ENCODE results near the gene FGF23. TPM values are rescaled to one million over a fixed set of nuclear protein-coding genes. Genes with fewer than 3 reads are reported as not detected.

The FGF23 gene
- total RNA-seq, 1 experiment from 2014 or later: 0.24 TPM

- no peak overlapping the region for H4K91ac ChIP-seq (ENCODE audit: insufficient read length, low read depth, low read length)
- Mint-ChIP-seq H3K4me3 (no peak overlapping the region), H3K27ac (no peak overlapping the region), H3K9me3 (peaks cover 12 to 17% of the 10 kb centered on the region in 2 experiments), H3K36me3 (ENCODE audit: insufficient read depth in 1 of 3, low read depth in 3 of 3) (peaks cover 0 to 24% (median 20%) of the 10 kb centered on the region in 3 experiments; a peak in 6 of 7 replicates), H3K4me1 (peaks cover 0 to 4% of the 10 kb centered on the region in 2 experiments; a peak in 1 of 4 replicates), H3K27me3 (ENCODE audit: low read depth) (no peaks in the 10 kb centered on the region)
- no peak overlapping the region for H4K8ac ChIP-seq (replicated peaks; ENCODE audit: insufficient read length, low read depth, low read length)
- H3K14ac ChIP-seq (ENCODE audit: insufficient read depth, low read length): no peak overlapping the region
- no peak overlapping the region for H3K23ac ChIP-seq (ENCODE audit: insufficient read length, low read depth, low read length)
- H3K9me3 ChIP-seq (ENCODE audit: control insufficient read depth, low read depth, low read length): no peaks in the 10 kb centered on the region
- H3K18ac ChIP-seq (ENCODE audit: insufficient read length, low read depth, low read length): no peak overlapping the region
- no peaks in the 10 kb centered on the region for H3K23me2 ChIP-seq (ENCODE audit: insufficient read length, low read depth, low read length, poor library complexity, severe bottlenecking)
- H2BK120ac ChIP-seq (ENCODE audit: low read depth, low read length, poor library complexity, severe bottlenecking): no peak overlapping the region
- H3K4ac ChIP-seq (ENCODE audit: low read depth, low read length): no peak overlapping the region
- H3K56ac ChIP-seq (ENCODE audit: insufficient read length, low read depth, low read length): no peak overlapping the region
- no peaks in the 10 kb centered on the region for H3K79me2 ChIP-seq (ENCODE audit: insufficient read depth, low read length)
- H4K20me1 ChIP-seq (ENCODE audit: control insufficient read depth, insufficient read depth, insufficient read length): peaks cover 3% of the 10 kb centered on the region
- no peak overlapping the region for H2BK5ac ChIP-seq (ENCODE audit: insufficient read length, low read length)
- no peak overlapping the region for H2AK5ac ChIP-seq (ENCODE audit: insufficient read length, low read length)
- no peak overlapping the region for H2BK12ac ChIP-seq (ENCODE audit: insufficient read length, low read depth, low read length)
- peak; percentile 96 for DNase-seq
- H2BK15ac ChIP-seq (ENCODE audit: low read depth, low read length): no peak overlapping the region
- no peaks in the 10 kb centered on the region for H3K79me1 ChIP-seq (ENCODE audit: insufficient read depth, low read depth, low read length, poor library complexity, severe bottlenecking)
- no peak overlapping the region for H3K27ac ChIP-seq (ENCODE audit: insufficient read length, low read depth, low read length)
- no peaks in the 10 kb centered on the region for H3K4me1 ChIP-seq (ENCODE audit: insufficient read depth, low read length)
- peak; percentile 90 for TF ChIP-seq CTCF (conservative IDR thresholded peaks at IDR 0.05)
- no peak overlapping the region for H2BK20ac ChIP-seq (ENCODE audit: low read depth, low read length, poor library complexity, severe bottlenecking)
- H3K9ac ChIP-seq (ENCODE audit: extremely low read depth, insufficient read length, low read length): no peak overlapping the region
- no peaks in the 10 kb centered on the region for H3K27me3 ChIP-seq (ENCODE audit: insufficient read depth, low read length)
- no peak overlapping the region for H3T11ph ChIP-seq (ENCODE audit: low read length)
- peak overlapping the region; percentile 4 for H4K5ac ChIP-seq (ENCODE audit: insufficient read length, low read depth, low read length)
- no peak overlapping the region for H3K4me2 ChIP-seq (ENCODE audit: insufficient read depth, insufficient read length, low read length)
- no peak overlapping the region for H2AFZ ChIP-seq (ENCODE audit: low read length)
Observed at GRCh38 chr12:4356041-4356327, 23.5 kb downstream of the FGF23 start.

Data from H9 (cell line).